K562 (cell line): ENCODE measurements around the gene GTF2IRD2. TPM values are rescaled to one million over a fixed set of nuclear protein-coding genes. Genes with fewer than 3 reads are reported as not detected.
"Not testable (repeated sequence)": the region's sequence is repeated elsewhere in the genome, so short reads cannot be mapped to it uniquely, and the experiment has no call there.

Source experiments
- ATAC-seq: fragments of 200-7000 bp; cut with Tn5 transposase; 3 replicates; pipeline ENCODE4 v1.9.1; 2020; ENCODE audit warnings: moderate library complexity
- BruUV-seq: library from RNA; stranded (reverse); fragments of 400-500 nt; replicated peaks from 2 replicates; lab custom pipeline; 2021; lab: Mats Ljungman, UMichigan
- CTCF ChIA-PET: fragments of 300-600 bp; formaldehyde crosslinking; extraction: SDS; loops from one replicate; lab custom pipeline; 2021; ENCODE audit warnings: low intra/inter-chr PET ratio; lab: Yijun Ruan, JAX
- POLR2A ChIA-PET: fragments of 300-600, 350-650 bp; sonication (Branson Sonifier 250); formaldehyde crosslinking; extraction: SDS; loops from one replicate; lab custom pipeline; 2021; ENCODE audit warnings: antibody characterized with exemption, inconsistent platforms; lab: Yijun Ruan, JAX
- DNase-seq, 4 experiments: peaks; one replicate each; pipeline versions ENCODE4 v3.0.0 to v3.0.0-alpha.2; 2011 to 2018; ENCODE audit warnings: low spot score in 3 of 4, mixed read lengths in 3 of 4; ENCODE audit errors: extremely low read depth in 1 of 4
- FAIRE-seq: peaks from 2 replicates; lab custom pipeline; 2011; peaks lifted over from hg19 to GRCh38; lab: Jason Lieb, UNC
- H2AFZ ChIP-seq: 2 replicates; pipeline ENCODE4 v1.6.0; 2011; ENCODE audit warnings: low read depth, low read length, control low read depth, inconsistent platforms
- H3K27ac ChIP-seq: fragments of 200-600 bp; 3 replicates; pipeline ENCODE4 v1.8.0; 2011; ENCODE audit warnings: low read depth, mild to moderate bottlenecking, control low read depth, inconsistent platforms, low read length, moderate library complexity, mixed read lengths; ENCODE audit errors: extremely low read depth
- H3K27me3 ChIP-seq, 2 experiments: fragments of 300-600 bp in 1 of 2; 2 replicates in 1 of 2; 3 replicates in 1 of 2; pipeline versions ENCODE4 v1.6.0 to v1.8.0; 2011; ENCODE audit warnings: inconsistent platforms in 2 of 2, low read length in 2 of 2, mild to moderate bottlenecking in 1 of 2, mixed read lengths in 1 of 2, moderate library complexity in 1 of 2; ENCODE audit not compliant: control insufficient read depth in 2 of 2, insufficient read depth in 2 of 2
- H3K36me3 ChIP-seq: fragments of 300-600 bp; 3 replicates; pipeline ENCODE4 v1.8.0; 2011; ENCODE audit warnings: mild to moderate bottlenecking, low read length, inconsistent platforms; ENCODE audit not compliant: control insufficient read depth, insufficient read depth
- H3K4me1 ChIP-seq, 2 experiments: fragments of 200-600 bp in 1 of 2; replicated peaks in 1 of 2; 2 replicates in 1 of 2; 3 replicates in 1 of 2; pipeline versions ENCODE4 v1.5.1 to v1.8.0; 2011; ENCODE audit warnings: inconsistent platforms in 2 of 2, low read length in 2 of 2, mild to moderate bottlenecking in 1 of 2, mixed read lengths in 1 of 2, moderate library complexity in 1 of 2; ENCODE audit not compliant: control insufficient read depth in 2 of 2, insufficient read depth in 2 of 2
- H3K4me2 ChIP-seq: 2 replicates; pipeline ENCODE4 v1.6.1; 2011; ENCODE audit warnings: low read length, control low read depth, inconsistent platforms, mixed read lengths; ENCODE audit not compliant: insufficient read depth
- H3K4me3 ChIP-seq: fragments of 200-600 bp; sonication (generic), shearing (Covaris generic); 2 replicates; pipeline ENCODE4 v1.5.1; 2016; ENCODE audit warnings: control low read depth, inconsistent platforms
- H3K79me2 ChIP-seq: fragments of 200-600 bp; 3 replicates; pipeline ENCODE4 v1.8.0; 2011; ENCODE audit warnings: low read length, inconsistent platforms; ENCODE audit not compliant: control insufficient read depth, insufficient read depth
- H3K9ac ChIP-seq, 2 experiments: 2 replicates each; pipeline versions ENCODE4 v1.6.0 to v1.6.1; 2011; ENCODE audit warnings: low read depth in 2 of 2, low read length in 2 of 2, control low read depth in 1 of 2, inconsistent platforms in 1 of 2, mild to moderate bottlenecking in 1 of 2, mixed read lengths in 1 of 2; ENCODE audit not compliant: insufficient read depth in 1 of 2
- H3K9me1 ChIP-seq: one replicate; pipeline ENCODE4 v1.6.0; 2011; ENCODE audit warnings: inconsistent platforms, mild to moderate bottlenecking, low read length, moderate library complexity; ENCODE audit not compliant: control insufficient read depth, insufficient read depth
- H3K9me3 ChIP-seq: replicated peaks from 2 replicates; pipeline ENCODE4 v1.5.1; 2011; ENCODE audit warnings: low read depth, low read length, inconsistent platforms; ENCODE audit not compliant: control insufficient read depth, insufficient read depth
- H4K20me1 ChIP-seq: replicated peaks from 2 replicates; pipeline ENCODE4 v1.6.1; 2011; ENCODE audit warnings: low read length, inconsistent platforms, mixed read lengths; ENCODE audit not compliant: control insufficient read depth, insufficient read depth
- WGBS: fragments of 100-300 bp; shearing (Covaris generic); methylation state at CpG from one replicate; pipeline ENCODE4 v1.1.6; 2016; ENCODE audit warnings: low coverage, mixed read lengths; ENCODE audit not compliant: insufficient coverage; ENCODE audit errors: missing lambda C conversion rate; 5-methylcytosine and 5-hydroxymethylcytosine counted together
- in situ Hi-C: fragments of 300-500 bp; cut with MboI; formaldehyde crosslinking; loops from 4 replicates; pipeline ENCODE4 v1.15.0; 2018; ENCODE audit warnings: inconsistent platforms, mixed read lengths
- intact Hi-C: fragments of 100-400 bp; cut with micrococcal nuclease; formaldehyde crosslinking; loops from 2 replicates; pipeline ENCODE4 v1.14.2; 2022
- polyA plus RNA-seq, 8 experiments: library from polyadenylated mRNA; depleted of rRNA in 4 of 8; stranded (reverse) in 5 of 8; unstranded in 3 of 8; fragments of >200 nt; fragmentation: Nextera tagmentation in 2 of 8; fragmentation: Illumina TruSeq in 1 of 8; extraction: Ambion mirVana in 2 of 8; extraction: Trizol in 1 of 8; gene quantifications; 2 replicates each; pipeline versions ENCODE4 v1.2.1 to v1.2.3, GENCODE V29; 2011 to 2014; ENCODE audit warnings: inconsistent platforms in 1 of 8, missing spikeins in 1 of 8
- total RNA-seq, 7 experiments: library from RNA; depleted of rRNA in 6 of 7; stranded (reverse); fragments of >200 nt in 6 of 7; fragmentation: Illumina TruSeq in 2 of 7; extraction: Trizol in 2 of 7; gene quantifications; 2 replicates each; pipeline versions ENCODE4 v1.2.1 to v1.2.3, GENCODE V29; 2011 to 2021; ENCODE audit warnings: low replicate concordance in 1 of 7

GTF2IRD2 gene
- total and polyA plus RNA-seq, 9 of the 15 experiments (the other 6 are each of a cell fraction or from before 2014, with no cell fraction given): 1.9 to 9.7 (median 5.8) TPM

GRCh38 chr7:74772093-74772492 is 79.3 kb downstream of the GTF2IRD2 start:
- FAIRE-seq, in situ Hi-C loops: not testable (repeated sequence)

GRCh38 chr7:74770062-74770461 is 81.3 kb downstream of the GTF2IRD2 start:
- H2AFZ ChIP-seq, H3K79me2 ChIP-seq, in situ Hi-C loops, H3K4me1 ChIP-seq, DNase-seq, FAIRE-seq, BruUV-seq, H4K20me1 ChIP-seq, POLR2A ChIA-PET, intact Hi-C loops, H3K27ac ChIP-seq, H3K9me3 ChIP-seq, CTCF ChIA-PET, ATAC-seq, H3K9ac ChIP-seq, H3K36me3 ChIP-seq, H3K4me3 ChIP-seq, H3K27me3 ChIP-seq, H3K9me1 ChIP-seq, H3K4me2 ChIP-seq: not testable (repeated sequence)
- WGBS: 68% methylated on average over 2 of the region's 7 CpGs

More at GRCh38 chr7:74772093-74772492, 79.3 kb downstream of the GTF2IRD2 start:
- H3K36me3 ChIP-seq, intact Hi-C loops, H3K9ac ChIP-seq, POLR2A ChIA-PET, H3K4me1 ChIP-seq, H2AFZ ChIP-seq, H3K9me1 ChIP-seq, CTCF ChIA-PET, H3K27me3 ChIP-seq, H3K9me3 ChIP-seq, H3K4me3 ChIP-seq, BruUV-seq, H4K20me1 ChIP-seq, H3K27ac ChIP-seq, DNase-seq, H3K4me2 ChIP-seq, H3K79me2 ChIP-seq: not testable (repeated sequence)
- ATAC-seq: peak; percentile 66
- 58% methylated on average over 3 of the region's 6 CpGs for WGBS

- DNase-seq, CTCF ChIA-PET, H3K27ac ChIP-seq, H3K36me3 ChIP-seq, intact Hi-C loops, POLR2A ChIA-PET, H4K20me1 ChIP-seq, H3K4me2 ChIP-seq, H3K79me2 ChIP-seq, H3K4me3 ChIP-seq, H3K9me3 ChIP-seq, ATAC-seq, in situ Hi-C loops, H3K9ac ChIP-seq, H3K4me1 ChIP-seq, H2AFZ ChIP-seq, H3K27me3 ChIP-seq, H3K9me1 ChIP-seq, FAIRE-seq, BruUV-seq: not testable (repeated sequence)
- WGBS: 41% methylated on average over 7 of the region's 10 CpGs
Observed at GRCh38 chr7:74766991-74767390, 84.4 kb downstream of the GTF2IRD2 start.

GRCh38 chr7:74766509-74766908 is 84.9 kb downstream of the GTF2IRD2 start:
- peak; percentile 45 for ATAC-seq
- H3K79me2 ChIP-seq, H3K4me3 ChIP-seq, CTCF ChIA-PET, H2AFZ ChIP-seq, intact Hi-C loops, H3K9me3 ChIP-seq, H3K4me1 ChIP-seq, H3K4me2 ChIP-seq, DNase-seq, H3K27ac ChIP-seq, H3K9ac ChIP-seq, FAIRE-seq, BruUV-seq, H3K9me1 ChIP-seq, H3K27me3 ChIP-seq, POLR2A ChIA-PET, in situ Hi-C loops, H3K36me3 ChIP-seq, H4K20me1 ChIP-seq: not testable (repeated sequence)
- no CpG with 5 or more reads among the region's 7 CpGs for WGBS
